GM19238 (cell line): ENCODE data around the gene ETFB.
A peak's percentile ranks its signal among the peaks of the same experiment; 100 is the strongest.
"Not testable (repeated sequence)": the region's sequence is repeated elsewhere in the genome, so short reads cannot be mapped to it uniquely, and the experiment has no call there.

Source experiments
- DNase-seq: peaks from one replicate; pipeline ENCODE4 v3.0.0; 2011; ENCODE audit warnings: low spot score; ENCODE audit not compliant: insufficient read length

ETFB gene

GRCh38 chr19:51365965-51366388 is at the start of gene ETFB:
Gene ETFB, minus strand, starts transcription at chr19:51366388. Its CDS starts 62 bp downstream, at chr19:51366326.
- no peak for DNase-seq

GRCh38 chr19:51415187-51415586 is 49.0 kb upstream of the ETFB start:
- no peak for DNase-seq

DNA sequence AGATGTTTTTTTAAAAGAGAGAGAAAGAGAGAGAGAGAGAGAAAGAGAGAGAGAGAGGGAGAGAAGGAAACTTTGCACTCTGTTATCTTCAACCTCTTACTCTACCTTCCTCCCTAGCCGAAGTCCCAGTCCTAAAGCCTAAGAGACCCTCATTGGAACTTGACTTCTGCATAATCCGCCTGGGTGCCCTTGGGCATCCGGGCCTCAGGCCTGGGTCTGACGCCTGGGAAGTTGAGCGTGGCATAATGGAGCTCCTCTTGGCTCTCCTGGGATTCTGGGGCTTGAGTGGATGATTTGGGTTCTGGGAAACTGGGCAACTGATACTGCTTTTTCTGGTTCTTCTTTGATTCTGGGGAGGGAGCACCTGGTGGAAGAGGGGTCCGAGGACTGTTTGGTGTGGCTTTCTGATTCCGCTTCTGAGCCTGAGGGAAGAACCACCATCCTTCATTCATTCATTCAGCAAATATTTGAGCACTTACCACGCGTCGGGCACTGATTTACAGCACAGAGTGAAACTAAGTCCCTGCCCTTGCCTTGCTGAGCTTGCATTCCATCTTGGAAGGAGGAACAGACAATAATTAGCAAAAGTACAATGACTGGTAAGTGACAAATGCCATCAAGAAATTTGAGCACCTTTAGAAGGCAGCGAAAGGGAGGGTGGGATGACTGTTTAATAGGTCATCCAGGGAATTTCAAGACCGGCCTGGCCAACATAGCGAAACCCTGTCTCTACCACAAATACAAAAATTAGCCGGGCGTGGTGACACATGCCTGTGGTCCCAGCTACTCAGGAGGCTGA is 45.0 kb upstream of the ETFB start:
- no peak for DNase-seq

GRCh38 chr19:51407511-51408131 is 41.4 kb upstream of the ETFB start:
- DNase-seq: no peak

- DNase-seq: no peak
Measured at GRCh38 chr19:51402117-51402516, 35.9 kb upstream of the ETFB start.

- not testable (repeated sequence) for DNase-seq
Measured at GRCh38 chr19:51399936-51400335, 33.7 kb upstream of the ETFB start.

- no peak for DNase-seq
Measured at GRCh38 chr19:51399231-51399630, 33.0 kb upstream of the ETFB start.

- no peak for DNase-seq
Measured at GRCh38 chr19:51398096-51398704, 32.0 kb upstream of the ETFB start.

DNA sequence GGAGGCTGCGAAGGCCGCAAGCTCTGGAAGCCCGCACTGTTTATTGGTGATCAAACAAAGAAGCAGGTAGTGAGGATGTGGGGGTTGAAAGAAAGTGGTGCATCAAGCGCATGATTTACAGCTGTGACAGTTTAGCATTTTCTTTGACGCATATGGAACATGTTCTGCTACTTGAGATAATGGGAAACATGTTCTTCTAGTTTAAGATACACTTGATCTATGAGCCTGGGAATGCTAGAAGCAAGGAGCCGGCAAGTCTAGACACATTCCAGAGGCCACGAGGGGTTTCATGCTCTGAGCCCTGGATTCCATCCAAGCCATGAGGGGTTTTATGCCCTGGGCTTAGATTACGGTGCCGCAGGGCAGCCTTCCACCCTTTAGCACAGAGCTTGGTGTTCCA is 31.3 kb upstream of the ETFB start:
- DNase-seq: not testable (repeated sequence)

- DNase-seq: no peak
Measured at GRCh38 chr19:51396175-51396574, 30.0 kb upstream of the ETFB start.

- DNase-seq: peak; percentile 92
Measured at GRCh38 chr19:51394050-51394836, 28.1 kb upstream of the ETFB start.

DNA sequence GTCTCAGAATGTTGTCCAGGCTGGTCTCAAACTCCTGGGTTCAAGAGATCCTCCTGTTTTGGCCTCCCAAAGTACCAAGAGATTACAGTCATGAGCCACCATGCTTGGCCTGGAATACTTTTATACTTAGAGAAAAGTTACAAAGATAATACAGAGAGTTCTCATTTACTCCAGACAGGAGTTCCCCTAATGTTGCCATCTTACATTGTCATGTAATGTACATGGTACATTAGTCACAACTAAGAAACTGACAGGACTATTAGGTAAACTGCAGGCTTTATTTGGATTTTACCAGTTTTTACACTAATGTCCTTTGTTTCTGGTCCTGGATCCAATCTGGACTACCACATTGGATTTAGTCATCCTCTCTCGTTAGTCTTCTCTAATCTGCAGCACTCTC is 26.5 kb upstream of the ETFB start:
- no peak for DNase-seq

DNA sequence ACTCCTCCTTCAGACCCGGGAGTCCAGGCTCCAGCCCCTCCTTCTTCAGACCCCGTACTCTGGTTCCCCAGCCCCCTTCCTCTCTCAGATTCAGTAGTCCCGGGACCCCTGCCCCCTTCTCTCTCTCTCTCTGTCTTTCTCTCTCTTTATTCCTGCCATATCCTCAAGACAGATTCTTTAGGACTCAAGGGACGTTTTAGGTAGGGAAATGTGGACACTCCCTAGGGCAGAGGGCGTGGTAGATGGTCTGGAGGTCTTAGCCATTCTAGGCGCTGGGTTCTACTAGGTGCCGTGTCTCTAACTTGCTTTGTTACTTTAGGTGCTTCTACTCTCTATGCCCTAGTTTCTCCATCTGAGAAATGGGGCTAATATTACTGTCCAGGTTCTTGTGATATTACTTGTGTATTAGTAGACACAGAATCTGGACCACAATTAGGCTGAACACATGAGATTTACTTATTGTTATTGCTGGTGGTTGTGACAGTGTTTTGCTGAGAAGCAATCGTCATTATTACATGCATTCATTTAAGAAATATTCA is 25.0 kb upstream of the ETFB start:
- DNase-seq: no peak

DNA sequence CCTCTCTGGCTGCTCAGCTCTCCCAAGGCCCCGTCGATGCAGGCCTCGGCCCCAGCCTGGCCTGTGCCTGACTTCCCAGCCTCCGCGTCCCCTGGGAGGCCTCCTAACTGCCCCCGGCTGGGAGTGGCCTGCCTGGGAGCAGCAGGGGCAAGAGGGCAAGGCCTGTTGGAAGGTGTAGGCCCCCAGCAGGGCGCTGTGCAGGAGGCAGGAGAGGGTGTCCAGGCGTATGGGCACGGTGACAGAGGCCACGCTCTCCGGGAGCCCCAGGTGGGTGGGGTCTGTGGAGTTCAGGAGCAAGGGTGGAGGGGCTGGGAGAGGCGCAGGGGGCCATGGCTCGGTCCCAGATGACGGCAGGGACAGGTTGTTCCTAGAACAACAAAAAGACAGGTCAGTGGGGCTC is 23.0 kb upstream of the ETFB start:
- DNase-seq: no peak

DNA sequence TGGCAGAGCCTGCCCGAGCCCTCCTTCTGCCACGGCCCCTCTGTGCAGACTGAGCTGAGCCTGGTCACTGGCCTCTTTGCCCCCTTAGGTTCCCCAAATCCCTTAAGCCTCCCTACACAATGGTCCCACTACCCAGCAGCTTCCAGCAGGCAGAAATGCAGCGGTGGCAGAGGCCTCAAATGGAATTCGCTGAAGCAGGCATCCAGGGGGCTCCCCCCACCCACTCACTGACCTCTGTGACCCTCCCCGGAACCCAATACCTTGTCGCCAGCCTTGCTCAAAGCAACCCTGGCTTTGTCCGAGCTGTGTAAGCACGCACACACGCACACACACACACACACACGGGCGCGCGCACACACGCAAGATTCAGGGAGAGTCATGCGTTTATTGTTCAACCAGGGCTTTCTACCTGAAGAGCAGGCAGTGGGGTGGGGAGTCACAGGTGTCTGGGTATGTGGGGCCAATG is 21.8 kb upstream of the ETFB start, which contains the start of gene LIM2:
TSS of gene LIM2 (minus strand) at position 51 of the 466 bp plus-strand sequence. CDS start 531 bp downstream, outside the sequence.
- no peak for DNase-seq

- no peak for DNase-seq
Measured at GRCh38 chr19:51386882-51387520, 20.8 kb upstream of the ETFB start.

GRCh38 chr19:51382004-51382403 is 15.8 kb upstream of the ETFB start:
- no peak for DNase-seq

- no peak for DNase-seq
Measured at GRCh38 chr19:51380379-51380778, 14.2 kb upstream of the ETFB start.

DNA sequence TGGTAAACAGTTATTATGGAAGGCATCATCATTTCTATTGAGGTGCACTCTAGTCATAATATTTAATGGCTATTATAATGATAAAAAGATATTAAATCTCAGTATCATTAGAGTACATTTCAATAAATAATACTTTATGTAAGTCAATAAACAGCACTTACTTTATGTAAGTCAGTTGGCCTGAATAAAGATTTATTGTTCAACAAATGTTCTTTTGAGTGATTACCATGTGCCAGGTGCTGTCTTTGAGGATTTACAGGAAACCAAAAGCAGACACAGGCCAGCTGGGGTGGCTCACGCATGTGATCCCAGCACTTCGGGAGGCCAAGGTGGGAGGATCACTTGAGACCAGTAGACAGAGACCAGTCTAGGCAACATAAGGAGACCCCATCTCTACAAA is 11.2 kb upstream of the ETFB start:
- DNase-seq: no peak

- peak; percentile 21 for DNase-seq
Measured at GRCh38 chr19:51375504-51376221, 9.5 kb upstream of the ETFB start.
